Measurements from ENCODE around the gene MSANTD1.

DNA sequence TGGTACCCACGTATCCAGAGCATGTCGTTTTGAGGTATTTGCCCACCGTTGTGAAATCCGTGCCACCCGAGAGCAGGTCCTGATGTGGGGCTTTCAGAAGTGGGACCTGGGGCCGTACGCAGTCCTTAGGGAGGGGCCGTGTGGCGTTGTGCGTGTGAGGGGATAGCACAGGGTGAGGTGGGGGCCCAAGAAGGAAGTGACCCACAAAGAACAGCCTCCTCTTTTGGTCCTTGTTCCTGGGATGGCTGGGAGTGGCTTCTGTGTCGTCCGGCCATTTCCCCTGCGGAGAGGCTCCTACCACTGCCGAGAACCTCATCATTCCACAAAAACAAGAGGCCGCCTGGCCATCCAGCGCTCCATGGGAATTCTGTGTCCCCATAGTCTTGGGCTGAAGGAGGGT lies 17.0 kb upstream of the MSANTD1 start:
- TF ChIP-seq CTCF (IDR thresholded peaks at IDR 0.05; ENCODE audit: low read depth, low read length, poor library complexity, severe bottlenecking) (no peak), EZH2phosphoT487 (IDR thresholded peaks at IDR 0.05; ENCODE audit: borderline replicate concordance, low read length) (no peak)
